ENCODE data around the gene ODR4. TPM values are rescaled to one million over a fixed set of nuclear protein-coding genes. Genes with fewer than 3 reads are reported as not detected.

ODR4 gene
- total RNA-seq, 4 donors from 2014 or later = 12.8 to 39.8 (median 19.9) TPM

GRCh38 chr1:186440584-186440983, 64.9 kb downstream of the ODR4 start:
- DNase-seq (ENCODE audit: low spot score in 2 of 2) = no peak
- no peaks in the 10 kb centered on the region for H3K4me1 ChIP-seq
- no peaks in the 10 kb centered on the region for H3K9me3 ChIP-seq
- no peak for TF ChIP-seq EP300 (IDR thresholded peaks at IDR 0.05)
- no peak for TF ChIP-seq CTCF (IDR thresholded peaks at IDR 0.05)
- no peak for TF ChIP-seq POLR2AphosphoS5 (IDR thresholded peaks at IDR 0.05)
- TF ChIP-seq POLR2A (IDR thresholded peaks at IDR 0.05) = no peak
- no peaks in the 10 kb centered on the region for H3K36me3 ChIP-seq
- no peaks in the 10 kb centered on the region for H3K27me3 ChIP-seq
- whole genome bisulfite sequencing = 34% methylated on average over 3 of the region's 3 CpGs
- H3K4me3 ChIP-seq = no peak overlapping the region
- no peak overlapping the region for H3K27ac ChIP-seq

- Histone ChIP-seq H3K27ac (no peak overlapping the region), H3K9me3 (no peaks in the 10 kb centered on the region), H3K27me3 (no peaks in the 10 kb centered on the region), H3K36me3 (no peaks in the 10 kb centered on the region), H3K4me1 (no peaks in the 10 kb centered on the region), H3K4me3 (no peak overlapping the region)
- 35% methylated on average over 1 of the region's 1 CpG for WGBS
- no peak for TF ChIP-seq POLR2A (IDR thresholded peaks at IDR 0.05)
- TF ChIP-seq CTCF (IDR thresholded peaks at IDR 0.05) = no peak
- TF ChIP-seq EP300 (IDR thresholded peaks at IDR 0.05) = no peak
- no peak for TF ChIP-seq POLR2AphosphoS5 (IDR thresholded peaks at IDR 0.05)
- DNase-seq (ENCODE audit: low spot score in 2 of 2) = no peak
Measured at GRCh38 chr1:186442651-186443375, 67.2 kb downstream of the ODR4 start.

GRCh38 chr1:186443638-186444037, 68.0 kb downstream of the ODR4 start:
- H3K27ac ChIP-seq = no peak overlapping the region
- H3K27me3 ChIP-seq = no peaks in the 10 kb centered on the region
- TF ChIP-seq POLR2AphosphoS5 (IDR thresholded peaks at IDR 0.05) (no peak), EP300 (IDR thresholded peaks at IDR 0.05) (no peak), POLR2A (IDR thresholded peaks at IDR 0.05) (no peak), CTCF (IDR thresholded peaks at IDR 0.05) (no peak)
- no peak overlapping the region for H3K4me3 ChIP-seq
- no peaks in the 10 kb centered on the region for H3K4me1 ChIP-seq
- H3K9me3 ChIP-seq = no peaks in the 10 kb centered on the region
- DNase-seq (ENCODE audit: low spot score in 2 of 2) = no peak
- WGBS = 90% methylated on average over 2 of the region's 2 CpGs
- H3K36me3 ChIP-seq = no peaks in the 10 kb centered on the region

GRCh38 chr1:186446152-186446551, 70.5 kb downstream of the ODR4 start:
- no peak overlapping the region for H3K27ac ChIP-seq
- H3K36me3 ChIP-seq = no peaks in the 10 kb centered on the region
- DNase-seq (ENCODE audit: low spot score in 2 of 2) = no peak
- no peaks in the 10 kb centered on the region for H3K4me1 ChIP-seq
- WGBS = 63% methylated on average over 4 of the region's 4 CpGs
- TF ChIP-seq POLR2AphosphoS5 (IDR thresholded peaks at IDR 0.05) = no peak
- no peak for TF ChIP-seq POLR2A (IDR thresholded peaks at IDR 0.05)
- no peak for TF ChIP-seq EP300 (IDR thresholded peaks at IDR 0.05)
- no peak for TF ChIP-seq CTCF (IDR thresholded peaks at IDR 0.05)
- H3K27me3 ChIP-seq = no peaks in the 10 kb centered on the region
- H3K9me3 ChIP-seq = no peaks in the 10 kb centered on the region
- no peak overlapping the region for H3K4me3 ChIP-seq

GRCh38 chr1:186454981-186455380, 79.3 kb downstream of the ODR4 start:
- Histone ChIP-seq H3K36me3 (no peaks in the 10 kb centered on the region), H3K4me1 (no peaks in the 10 kb centered on the region), H3K27me3 (no peaks in the 10 kb centered on the region), H3K9me3 (no peaks in the 10 kb centered on the region), H3K4me3 (no peak overlapping the region), H3K27ac (no peak overlapping the region)
- WGBS = 54% methylated on average over 3 of the region's 3 CpGs
- TF ChIP-seq EP300 (IDR thresholded peaks at IDR 0.05) (no peak), CTCF (IDR thresholded peaks at IDR 0.05) (no peak), POLR2AphosphoS5 (IDR thresholded peaks at IDR 0.05) (no peak), POLR2A (IDR thresholded peaks at IDR 0.05) (no peak)
- DNase-seq (ENCODE audit: low spot score in 2 of 2) = no peak

Data from suprapubic skin (tissue), 4 donors.